ENCODE results near the gene MYRFL. TPM values are rescaled to one million over a fixed set of nuclear protein-coding genes. Genes with fewer than 3 reads are reported as not detected.

The MYRFL gene
- total and polyA plus RNA-seq, 2 of the 8 experiments (the other 6 are each of a cell fraction or from before 2014, with no cell fraction given) = 1.1 to 2.0 TPM

GRCh38 chr12:69885658-69886057 lies 60.6 kb downstream of the MYRFL start (continued):
- no peak for TF ChIP-seq ATF2 (IDR thresholded peaks at IDR 0.05; ENCODE audit: low read length)
- no peak for TF ChIP-seq KDM5A (IDR thresholded peaks at IDR 0.05; ENCODE audit: low read length)
- TF ChIP-seq EGR1 (IDR thresholded peaks at IDR 0.05; ENCODE audit: borderline replicate concordance, low read depth, low read length) = no peak
